HG03354 (cell line): Measurements from ENCODE around the gene FOXL2NB.
"Not testable (repeated sequence)": the region's sequence is repeated elsewhere in the genome, so short reads cannot be mapped to it uniquely, and the experiment has no call there.

Source experiments
- ATAC-seq: cut with Tn5 transposase; IDR thresholded peaks from one replicate; pipeline ENCODE4 v1.9.1; 2021; ENCODE audit warnings: mild to moderate bottlenecking; ENCODE audit not compliant: unreplicated experiment, poor library complexity, severe bottlenecking

The FOXL2NB gene

DNA sequence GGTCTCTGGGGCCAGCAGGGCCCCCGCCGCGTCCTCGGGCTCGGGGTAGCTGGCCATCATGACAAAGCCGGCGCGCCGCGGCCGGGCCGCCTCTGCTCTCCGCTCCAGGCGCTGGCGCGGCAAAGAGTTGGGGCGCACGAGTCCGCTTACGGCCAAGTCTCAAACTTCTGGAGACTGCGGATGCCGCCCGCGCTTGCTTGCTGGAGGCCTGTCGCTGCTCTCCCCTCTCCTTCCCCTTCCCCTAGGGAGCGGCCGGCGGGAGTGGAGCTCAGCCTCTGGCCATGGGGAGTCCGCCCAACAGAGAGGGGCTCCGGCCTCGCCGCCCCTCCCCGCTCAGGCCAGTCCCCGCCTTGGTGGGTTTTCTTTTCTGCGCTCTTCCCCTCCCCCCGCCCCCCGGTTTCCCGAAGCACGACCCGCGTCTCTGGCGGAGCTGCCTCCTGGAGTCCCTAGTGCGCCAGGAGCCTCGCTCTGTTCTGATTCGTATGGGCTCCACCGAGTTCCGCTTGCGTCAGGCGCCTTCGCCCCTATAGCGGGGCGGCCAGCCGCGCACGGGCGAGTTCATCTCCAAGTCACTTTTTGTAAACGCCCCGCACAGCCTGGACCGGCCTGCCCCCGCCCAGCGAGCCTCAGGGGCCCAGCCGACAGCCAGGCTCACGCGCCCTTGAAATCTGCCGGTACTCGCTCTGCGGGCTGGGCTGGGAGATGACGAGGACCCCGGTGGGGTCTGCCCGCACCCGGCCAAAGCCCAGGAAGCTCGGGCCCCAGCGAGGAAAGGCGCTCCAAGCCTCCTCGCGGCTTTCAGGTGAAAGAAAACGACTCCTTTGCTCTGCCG lies at the start of gene FOXL2NB, which contains the start of gene FOXL2:
TSS of gene FOXL2NB (plus strand) at position 555 of the 832 bp plus-strand sequence. CDS start at position 703, 148 bp downstream.
TSS of gene FOXL2 (minus strand) at position 475 of the 832 bp plus-strand sequence. CDS start at position 60, 415 bp downstream.
- ATAC-seq: no peak

DNA sequence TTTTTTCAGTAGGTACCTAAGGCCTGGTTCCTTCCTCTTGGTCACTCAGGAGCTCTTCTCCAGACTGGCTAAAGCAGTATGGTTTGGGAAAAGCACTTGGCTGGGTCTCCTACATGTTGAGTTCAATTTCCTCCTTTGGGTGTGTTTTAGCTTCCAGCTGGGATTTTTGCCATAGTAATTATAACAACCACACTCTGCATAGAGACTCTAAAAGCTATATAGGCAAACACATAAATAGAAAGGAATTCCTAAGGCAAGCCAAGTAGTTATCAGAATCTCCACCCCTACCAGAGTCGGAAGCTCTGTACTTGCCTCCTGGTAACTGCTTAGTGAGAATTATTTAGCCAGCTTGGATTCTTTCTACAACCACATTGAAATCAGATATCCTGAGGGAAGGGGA lies 48.7 kb upstream of the FOXL2NB start:
- ATAC-seq: no peak

DNA sequence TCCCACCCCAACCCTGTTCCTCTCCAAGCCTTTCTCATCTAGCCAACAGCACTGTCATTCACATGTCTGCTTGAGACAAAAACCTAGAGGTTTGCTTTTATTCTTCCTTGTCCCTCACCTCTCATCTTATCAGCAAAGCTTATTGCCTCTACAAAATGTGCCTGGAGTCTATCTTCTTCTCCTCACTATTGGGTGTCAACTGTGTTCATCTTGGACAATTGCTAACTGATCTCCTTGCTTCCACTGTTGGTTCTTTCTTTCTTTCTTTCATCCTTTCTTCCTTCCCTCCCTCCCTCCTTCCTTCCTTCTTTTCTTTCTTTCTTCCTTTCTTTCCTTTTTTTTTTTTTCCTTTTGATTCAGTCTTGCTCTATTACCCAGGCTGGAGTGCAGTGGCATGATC lies 48.3 kb upstream of the FOXL2NB start:
- ATAC-seq: no peak

DNA sequence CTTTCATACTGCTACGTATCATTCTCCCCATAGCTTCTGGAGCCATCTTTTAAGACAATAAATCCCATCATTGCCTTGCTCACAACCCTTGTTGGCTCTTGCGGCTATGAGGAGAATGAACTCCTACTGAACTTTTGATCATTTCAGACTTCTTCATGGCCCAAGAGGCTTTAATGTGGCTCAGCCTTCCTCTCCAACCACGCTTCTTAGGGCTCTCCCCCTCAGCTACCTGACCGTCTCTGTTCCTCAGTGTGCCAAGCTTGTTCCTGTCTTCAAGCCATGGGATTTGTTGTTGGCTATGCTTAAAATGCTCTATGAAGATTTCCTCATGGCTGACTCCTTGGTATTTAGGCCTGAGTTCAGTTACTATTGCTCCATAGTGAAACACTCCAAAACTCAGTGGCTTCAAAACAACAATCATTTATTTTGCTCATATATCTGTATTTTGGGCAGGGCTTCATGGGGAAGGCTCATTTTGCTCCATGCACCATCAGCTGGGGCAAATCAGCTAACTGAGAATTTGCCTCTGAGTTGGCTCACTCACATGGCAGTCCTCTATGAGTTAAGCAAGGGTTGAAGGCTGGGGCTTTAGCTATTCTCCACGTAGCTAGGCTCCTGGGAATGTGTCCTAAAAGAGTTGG lies 47.5 kb upstream of the FOXL2NB start:
- ATAC-seq: no peak

DNA sequence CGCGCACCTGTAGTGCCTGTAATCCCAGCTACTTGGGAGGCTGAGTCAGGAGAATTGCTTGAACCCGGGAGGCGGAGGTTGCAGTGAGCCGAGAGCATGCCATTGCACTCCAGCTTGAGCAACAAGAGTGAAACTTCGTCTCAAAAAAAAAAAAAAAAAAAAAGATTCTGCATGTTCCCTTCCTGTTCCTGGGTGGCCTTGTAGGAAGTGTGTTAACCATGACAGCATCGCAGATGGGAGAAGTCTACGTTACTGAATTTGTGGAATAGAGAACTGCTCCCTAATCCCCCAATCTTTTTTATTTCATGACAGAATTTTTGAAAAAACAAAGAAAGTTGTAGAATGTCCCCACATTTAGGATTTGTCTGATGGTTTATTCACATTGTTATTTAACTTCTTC lies 45.5 kb upstream of the FOXL2NB start:
- ATAC-seq: no peak

DNA sequence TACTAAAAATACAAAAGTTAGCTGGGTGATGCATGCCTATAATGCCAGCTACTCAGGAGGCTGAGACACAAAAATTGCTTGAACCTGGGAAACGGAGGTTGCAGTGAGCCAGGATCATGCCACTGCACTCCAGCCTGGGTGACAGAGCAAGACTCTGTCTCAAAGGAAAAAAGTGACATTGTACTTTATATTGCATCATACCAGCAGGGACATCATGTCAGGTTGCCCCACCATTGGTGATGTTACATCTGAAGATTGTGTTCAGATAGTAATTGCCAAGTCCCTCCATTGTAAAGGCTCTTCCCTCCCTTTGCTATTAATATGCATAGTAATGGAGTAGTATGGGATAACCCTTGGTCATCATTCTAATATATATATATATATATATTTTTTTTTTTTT lies 44.8 kb upstream of the FOXL2NB start:
- ATAC-seq: no peak

DNA sequence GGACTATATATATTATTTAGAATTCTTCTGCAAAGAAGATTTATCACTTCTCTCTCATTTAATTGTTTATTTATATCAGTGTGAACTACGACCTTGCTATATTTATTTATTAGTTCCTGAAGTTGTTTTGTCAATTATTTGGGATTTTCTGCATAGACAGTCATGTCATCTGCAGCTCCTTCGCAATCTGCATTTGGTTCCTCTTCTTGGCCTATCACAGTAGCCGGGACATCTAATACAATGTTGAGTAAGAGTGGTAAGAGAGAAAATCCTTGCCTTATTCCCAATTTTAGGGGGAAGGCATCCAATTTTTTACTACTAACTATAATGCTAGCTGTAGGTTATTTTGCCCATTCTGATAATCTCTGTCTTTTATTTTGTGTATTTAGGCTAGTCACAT lies 39.5 kb upstream of the FOXL2NB start:
- ATAC-seq: no peak

DNA sequence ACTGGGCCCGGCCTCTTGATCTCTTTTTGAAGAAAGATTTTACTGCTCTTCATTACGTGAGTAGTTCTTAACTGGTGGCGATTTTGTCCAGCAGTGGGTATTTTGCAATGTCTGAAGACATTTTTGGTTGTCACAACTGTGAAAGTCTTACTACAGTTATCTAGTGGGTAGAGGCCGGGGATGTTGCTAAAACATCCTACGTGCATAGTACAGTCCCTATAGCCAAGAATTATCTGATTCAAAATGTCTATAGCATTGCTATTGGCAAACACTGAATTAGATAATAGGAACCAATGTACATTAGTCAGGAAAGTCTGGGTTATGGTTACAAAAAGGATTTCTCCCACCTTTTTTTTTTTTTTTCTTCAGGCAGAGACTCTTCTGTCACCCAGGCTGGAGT lies 38.2 kb upstream of the FOXL2NB start:
- no peak for ATAC-seq

DNA sequence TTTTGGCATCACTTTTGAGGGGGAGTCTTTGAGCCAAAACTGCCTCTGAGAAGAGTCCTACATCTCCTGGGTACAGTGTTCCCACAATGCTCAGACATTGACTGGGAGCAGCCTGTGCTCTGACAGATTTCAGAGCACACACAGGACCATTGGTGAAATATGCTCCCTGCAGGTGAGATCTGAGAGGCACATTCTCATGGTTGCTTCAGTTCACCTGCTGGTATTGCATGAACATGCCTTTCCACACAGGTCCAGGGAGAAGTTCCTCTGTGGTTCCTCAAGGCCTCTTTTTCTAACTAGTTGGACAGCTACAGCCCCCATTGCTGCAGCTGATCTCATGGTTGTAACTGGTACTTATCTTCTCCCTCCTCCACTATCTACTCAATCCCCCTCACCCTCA lies 37.1 kb upstream of the FOXL2NB start:
- no peak for ATAC-seq

DNA sequence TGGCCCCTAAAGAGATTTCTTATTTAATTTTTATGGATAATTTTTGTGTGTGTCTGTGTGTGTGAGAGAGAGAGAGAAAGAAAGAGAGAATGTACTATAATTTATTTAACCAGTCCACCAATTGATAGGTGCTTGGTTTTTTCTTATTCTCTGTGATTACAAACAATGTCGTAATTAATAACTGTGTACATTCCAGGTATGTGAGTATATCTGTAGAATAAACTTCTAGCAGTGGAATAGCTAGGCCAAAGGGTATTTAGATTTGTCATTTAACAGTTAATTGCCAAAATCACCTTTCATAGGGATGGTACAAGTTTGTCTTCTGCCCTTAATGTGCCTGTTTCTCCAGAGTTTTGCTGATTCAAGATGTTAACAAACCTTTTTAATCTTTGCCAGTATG lies 35.4 kb upstream of the FOXL2NB start:
- ATAC-seq: no peak

DNA sequence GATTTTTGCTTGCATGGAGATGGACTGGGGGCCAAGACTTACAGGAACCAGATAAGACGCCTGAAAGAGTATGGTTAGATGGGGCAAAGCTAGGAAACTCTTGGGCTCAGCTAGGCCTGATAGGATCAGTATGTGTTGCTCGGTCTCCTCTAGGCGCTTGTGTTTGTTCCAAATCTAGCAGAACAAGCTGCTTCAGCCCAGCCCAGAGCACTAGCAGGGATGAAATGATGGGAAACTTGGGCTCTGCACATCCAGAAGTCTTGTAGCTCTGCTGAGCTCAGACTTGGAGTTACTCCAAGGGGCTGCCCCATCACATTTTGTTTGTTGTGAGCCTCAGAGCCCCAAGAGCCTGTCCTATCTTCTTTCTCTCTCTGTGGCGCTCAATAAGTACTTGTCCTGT lies 34.8 kb upstream of the FOXL2NB start:
- no peak for ATAC-seq

DNA sequence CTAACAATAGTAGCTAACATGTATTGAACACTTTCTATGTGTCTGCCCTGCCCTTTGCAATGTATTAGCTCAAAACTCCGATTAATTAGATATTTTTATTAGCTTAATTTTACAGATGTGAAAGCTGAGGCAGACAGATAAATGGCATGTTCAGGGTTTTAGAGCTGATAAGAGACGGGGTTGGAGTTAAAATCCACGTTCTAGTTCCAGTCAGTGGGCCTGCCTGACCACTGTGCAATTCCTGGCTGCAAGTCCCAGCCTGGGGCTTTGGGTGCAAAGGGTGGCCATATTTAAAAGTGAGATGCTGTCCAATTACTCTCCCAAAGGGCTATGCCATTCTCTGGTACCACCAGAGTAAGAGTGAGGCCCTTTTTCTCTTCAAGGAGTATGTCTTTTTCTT lies 33.3 kb upstream of the FOXL2NB start:
- no peak for ATAC-seq

DNA sequence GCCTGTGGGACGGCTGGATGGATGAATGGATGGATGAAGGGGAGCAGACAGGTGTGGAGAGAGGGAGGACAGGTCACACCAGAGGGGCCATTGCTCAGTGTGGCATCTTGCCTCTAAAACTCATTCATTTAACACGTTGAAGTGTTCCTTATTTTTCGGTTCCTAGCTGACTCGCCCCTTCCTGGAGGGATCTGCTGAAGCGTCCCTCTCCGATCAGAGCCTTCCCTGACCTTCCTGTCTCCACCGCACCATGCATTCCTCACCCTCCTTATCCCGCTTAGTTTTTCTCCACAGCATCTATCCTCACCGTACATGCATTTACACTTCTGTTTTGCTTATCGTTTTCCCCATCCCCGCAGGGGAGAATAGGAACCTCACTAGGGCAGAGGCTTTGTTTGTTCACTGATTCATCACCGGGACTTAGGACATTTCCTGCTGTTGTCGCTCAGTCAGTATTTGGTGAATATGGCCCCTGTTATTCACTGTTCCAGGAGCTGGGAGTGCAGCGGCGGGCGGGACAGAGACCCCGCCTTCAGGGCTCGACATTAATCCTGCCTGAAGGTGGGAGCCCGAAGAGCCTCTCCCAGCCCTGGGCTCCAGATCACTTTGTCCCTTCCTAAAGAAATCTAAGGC lies 32.0 kb upstream of the FOXL2NB start:
- ATAC-seq: peak; percentile 15

DNA sequence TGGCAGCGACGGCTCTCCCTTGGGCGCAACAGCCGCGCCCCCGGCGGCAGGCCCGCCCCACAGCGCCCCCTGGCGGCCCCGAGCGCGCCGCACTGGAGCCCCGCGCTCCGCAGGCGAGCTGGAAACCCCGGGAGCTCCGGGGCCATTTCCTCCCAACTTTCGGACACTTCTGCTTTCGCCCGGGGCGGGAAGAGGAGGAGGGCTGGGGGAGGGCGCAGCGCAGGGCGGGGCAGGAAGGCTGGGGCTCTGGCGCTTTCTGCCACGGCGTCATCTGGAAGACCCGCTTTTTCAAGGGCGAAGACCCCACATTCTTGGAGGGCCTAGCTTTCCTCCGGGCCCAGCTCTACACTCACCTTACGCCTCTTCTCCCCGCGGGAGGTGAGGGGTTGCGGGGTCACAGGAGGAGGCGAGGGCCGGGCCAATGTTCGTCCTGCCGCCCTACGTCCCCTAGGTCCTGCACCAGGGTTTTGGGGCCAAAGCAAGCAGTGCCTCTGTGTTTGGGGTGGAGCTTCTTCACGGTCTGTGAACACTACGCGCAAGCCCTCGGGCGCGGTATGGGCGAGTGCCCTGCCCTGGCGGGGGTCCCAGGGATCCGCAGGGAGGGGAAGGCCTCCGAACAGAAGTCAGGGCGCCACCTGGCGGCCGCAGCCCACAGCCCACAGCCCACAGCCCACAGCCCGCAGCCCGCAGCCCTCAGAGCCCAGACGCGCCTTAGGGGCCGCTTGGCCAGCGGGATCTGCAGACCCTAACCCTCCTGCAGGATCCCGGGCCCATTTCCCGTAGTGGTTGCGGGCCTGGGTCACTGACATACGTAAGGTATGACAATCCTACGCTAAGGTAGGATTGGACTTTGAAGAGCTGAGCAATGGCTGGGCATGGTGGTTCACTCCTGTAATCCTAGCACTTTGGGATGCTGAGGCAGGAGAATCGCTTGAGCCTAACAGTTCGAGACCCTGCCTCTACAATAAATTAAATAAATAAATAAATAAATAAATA lies 31.2 kb upstream of the FOXL2NB start:
- ATAC-seq: peak; percentile 91

DNA sequence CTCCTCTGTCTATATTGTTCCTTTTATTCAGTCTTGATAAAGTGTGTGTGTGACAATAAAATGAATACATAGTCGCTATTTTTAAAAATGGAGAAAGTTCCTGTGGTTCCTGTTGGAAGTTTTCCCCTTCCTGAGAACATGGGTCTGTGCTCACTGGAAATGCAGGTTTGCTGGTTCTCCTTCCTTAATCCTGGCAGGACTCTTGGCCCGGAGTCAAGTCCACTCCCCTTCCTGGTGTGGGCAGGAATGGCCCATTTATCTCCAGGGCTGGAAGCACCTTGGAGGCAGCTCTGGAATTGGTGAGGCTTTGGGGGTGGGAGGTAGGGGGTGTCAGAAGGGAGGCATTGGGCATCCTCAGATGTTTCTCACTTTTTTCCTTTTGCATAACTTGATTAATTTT lies 30.2 kb upstream of the FOXL2NB start:
- ATAC-seq: no peak

DNA sequence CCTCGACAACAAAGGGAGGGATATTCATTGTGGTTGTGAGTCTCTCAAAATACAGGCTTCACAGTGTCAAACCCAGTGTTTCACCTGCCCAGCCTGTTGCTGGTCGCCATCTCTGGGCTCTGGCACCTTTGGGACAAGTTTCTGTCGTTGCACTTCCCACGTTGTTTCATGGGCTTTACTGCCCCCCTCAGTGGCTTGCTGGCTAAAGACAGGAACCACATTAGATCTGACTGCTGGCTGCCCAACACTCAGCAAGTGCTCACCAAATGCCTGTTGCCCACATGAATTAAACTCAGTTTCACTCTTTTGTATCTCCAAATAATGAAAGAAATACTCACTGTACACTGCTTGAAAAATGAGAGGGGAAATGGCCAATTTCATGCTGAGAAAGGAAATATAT lies 27.7 kb upstream of the FOXL2NB start:
- ATAC-seq: no peak

DNA sequence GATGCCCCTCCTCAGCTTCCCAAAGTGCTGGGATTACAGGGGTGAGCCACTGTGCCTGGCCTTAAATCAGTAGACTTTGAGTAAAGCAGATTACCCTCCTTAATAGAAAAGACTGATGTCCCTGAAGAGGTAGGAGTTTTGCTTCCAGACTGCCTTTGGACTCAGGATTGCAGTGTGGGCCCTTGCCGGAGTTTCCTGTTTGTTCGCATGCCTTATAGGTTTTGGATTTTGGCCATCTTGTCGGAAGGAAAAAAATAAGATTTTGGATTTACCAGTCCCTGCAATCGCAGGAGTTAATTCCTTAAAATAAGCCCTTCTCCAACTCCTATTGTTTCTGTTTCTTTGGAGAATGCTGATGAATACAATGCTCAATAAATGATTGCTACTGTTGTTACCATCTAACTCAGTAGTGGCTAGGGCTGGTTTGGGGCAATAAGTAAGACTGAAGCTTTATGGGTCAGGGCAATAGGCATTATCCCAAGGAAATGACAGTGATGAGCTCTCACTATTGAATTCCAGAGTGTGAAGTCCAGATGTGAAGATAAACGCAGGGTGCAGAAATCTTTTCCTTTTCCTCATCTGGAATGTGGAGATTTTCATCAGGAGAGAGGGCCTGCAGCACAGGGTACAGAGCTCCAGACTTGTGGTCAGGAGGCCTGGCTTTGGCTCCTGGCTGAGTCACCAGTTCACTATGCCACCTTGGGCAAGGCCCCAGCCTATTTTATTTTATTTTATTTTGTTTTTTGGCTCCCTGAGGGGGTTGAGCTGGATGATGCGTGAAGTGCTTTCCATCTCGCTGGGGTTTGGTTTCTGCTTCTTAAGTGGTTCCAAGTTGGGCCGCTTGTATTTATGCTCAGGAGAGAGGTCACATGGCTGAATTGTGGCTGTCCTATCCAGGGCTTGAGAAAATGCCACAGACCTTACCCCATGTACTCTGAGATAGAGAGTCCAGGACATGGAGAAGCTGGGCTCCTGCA lies 25.4 kb upstream of the FOXL2NB start:
- ATAC-seq: no peak

DNA sequence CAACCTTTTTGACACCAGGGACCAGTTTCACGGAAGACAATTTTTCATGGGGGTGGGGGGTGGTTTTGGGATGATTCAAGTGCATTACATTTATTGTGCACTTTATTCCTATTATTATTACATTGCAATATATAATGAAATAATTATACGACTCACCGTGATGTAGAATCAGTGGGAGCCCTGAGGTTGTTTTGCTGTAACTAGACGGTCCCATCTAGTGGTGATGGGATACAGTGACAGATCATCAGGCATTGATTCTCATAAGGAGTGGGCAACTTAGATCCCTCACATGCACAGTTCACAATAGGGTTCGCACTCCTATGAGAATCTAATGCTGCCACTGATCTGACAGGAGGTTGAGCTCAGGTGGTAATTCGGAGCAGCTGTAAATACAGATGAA lies 24.6 kb upstream of the FOXL2NB start:
- not testable (repeated sequence) for ATAC-seq
